Right lobe of liver (tissue), 4 donors: ENCODE measurements around the gene GP5.

Source experiments
- CTCF ChIP-seq, 4 donors: fragments of 200-600 bp in 3 of 4; fragments of 450-650 bp in 1 of 4; IDR thresholded peaks; one replicate each; pipeline versions ENCODE4 v1.5.1 to v1.8.0; 2016 to 2022; ENCODE audit warnings: antibody characterized with exemption in 4 of 4, mild to moderate bottlenecking in 2 of 4
- POLR2A ChIP-seq: fragments of 450-650 bp; IDR thresholded peaks from one replicate; pipeline ENCODE4 v1.6.1; 2017; ENCODE audit warnings: antibody characterized with exemption, mild to moderate bottlenecking
- donor health status: DM: no; HTN: no; CAD: no.
- donor health status: DM: no; HTN: no; CAD: no.
- donor health status: DM: no; HTN: yes; CAD: no.

GRCh38 chr3:194357681-194358080 lies 41.4 kb downstream of the GP5 start:
- no peak for TF ChIP-seq CTCF (IDR thresholded peaks at IDR 0.05)
- no peak for TF ChIP-seq POLR2A
